Trophoblast cell (in vitro differentiated cells and primary cell): ENCODE data around the gene CARD9.
"Not testable (repeated sequence)": the region's sequence is repeated elsewhere in the genome, so short reads cannot be mapped to it uniquely, and the experiment has no call there.

Experiments
- DNase-seq, 2 donors: peaks; one replicate each; pipeline ENCODE4 v3.0.0-alpha.2; 2016
- H2AFZ ChIP-seq: 2 replicates; pipeline ENCODE4 v1.6.1; 2013; ENCODE audit warnings: low read length, moderate library complexity, mild to moderate bottlenecking; ENCODE audit not compliant: insufficient read depth, poor library complexity
- H2AK5ac ChIP-seq: 2 replicates; pipeline ENCODE4 v1.6.1; 2013; ENCODE audit warnings: mild to moderate bottlenecking, low read length
- H2BK120ac ChIP-seq: 2 replicates; pipeline ENCODE4 v1.6.1; 2013; ENCODE audit warnings: low read length, mild to moderate bottlenecking, moderate library complexity; ENCODE audit not compliant: insufficient read depth, poor library complexity
- H2BK12ac ChIP-seq: 2 replicates; pipeline ENCODE4 v1.6.1; 2013; ENCODE audit warnings: mild to moderate bottlenecking, low read length, moderate library complexity
- H2BK5ac ChIP-seq: 2 replicates; pipeline ENCODE4 v1.6.1; 2013; ENCODE audit warnings: low read length, low read depth, moderate library complexity, mild to moderate bottlenecking; ENCODE audit not compliant: poor library complexity
- H3K14ac ChIP-seq: 2 replicates; pipeline ENCODE4 v1.6.1; 2013; ENCODE audit warnings: mild to moderate bottlenecking, low read length
- H3K18ac ChIP-seq: 2 replicates; pipeline ENCODE4 v1.6.1; 2013; ENCODE audit warnings: mild to moderate bottlenecking, low read length
- H3K23ac ChIP-seq: 2 replicates; pipeline ENCODE4 v1.6.1; 2013; ENCODE audit warnings: low read length
- H3K27ac ChIP-seq: 2 replicates; pipeline ENCODE4 v1.5.1; 2013; ENCODE audit warnings: low read depth, mild to moderate bottlenecking, inconsistent platforms, low read length, moderate library complexity
- H3K27me3 ChIP-seq: 2 replicates; pipeline ENCODE4 v1.6.1; 2013; ENCODE audit warnings: inconsistent platforms, mild to moderate bottlenecking, low read length, moderate library complexity; ENCODE audit not compliant: insufficient read depth
- H3K36me3 ChIP-seq, 2 experiments: 1 replicate in 1 of 2; 2 replicates in 1 of 2; pipeline ENCODE4 v1.6.1; 2013; ENCODE audit warnings: low read length in 2 of 2, mild to moderate bottlenecking in 2 of 2, moderate library complexity in 1 of 2; ENCODE audit not compliant: insufficient read depth in 2 of 2, control insufficient read depth in 1 of 2
- H3K4ac ChIP-seq: 2 replicates; pipeline ENCODE4 v1.6.1; 2013; ENCODE audit warnings: low read depth, mild to moderate bottlenecking, low read length, moderate library complexity
- H3K4me1 ChIP-seq, 2 experiments: 1 replicate in 1 of 2; 2 replicates in 1 of 2; pipeline ENCODE4 v1.6.1; 2013; ENCODE audit warnings: low read length in 2 of 2, mild to moderate bottlenecking in 2 of 2, moderate library complexity in 1 of 2; ENCODE audit not compliant: insufficient read depth in 2 of 2, control insufficient read depth in 1 of 2
- H3K4me2 ChIP-seq: 2 replicates; pipeline ENCODE4 v1.6.1; 2013; ENCODE audit warnings: inconsistent platforms, mild to moderate bottlenecking, low read length, moderate library complexity
- H3K4me3 ChIP-seq: 2 replicates; pipeline ENCODE4 v1.5.1; 2013; ENCODE audit warnings: mild to moderate bottlenecking, low read depth, low read length, inconsistent platforms
- H3K79me1 ChIP-seq: one replicate; pipeline ENCODE4 v1.6.1; 2013; ENCODE audit warnings: low read length
- H3K79me2 ChIP-seq: 2 replicates; pipeline ENCODE4 v1.6.1; 2013; ENCODE audit warnings: low read length, mild to moderate bottlenecking; ENCODE audit not compliant: control insufficient read depth, insufficient read depth, poor library complexity
- H3K9ac ChIP-seq: 2 replicates; pipeline ENCODE4 v1.6.1; 2013; ENCODE audit warnings: mild to moderate bottlenecking, low read length
- H3K9me3 ChIP-seq: 2 replicates; pipeline ENCODE4 v1.6.1; 2013; ENCODE audit warnings: low read depth, mild to moderate bottlenecking, control low read depth, inconsistent platforms, low read length; ENCODE audit not compliant: insufficient read depth
- H4K12ac ChIP-seq: 2 replicates; pipeline ENCODE4 v1.6.1; 2013; ENCODE audit warnings: low read depth, mild to moderate bottlenecking, low read length, moderate library complexity
- H4K8ac ChIP-seq: 2 replicates; pipeline ENCODE4 v1.6.1; 2013; ENCODE audit warnings: low read depth, mild to moderate bottlenecking, low read length, moderate library complexity
- H4K91ac ChIP-seq: one replicate; pipeline ENCODE4 v1.6.1; 2013; ENCODE audit warnings: low read depth, mild to moderate bottlenecking, low read length, moderate library complexity
- WGBS: extraction: QIAGEN DNeasy Blood & Tissue Kit; methylation state at CpG from one replicate; pipeline ENCODE4 v1.1.7; 2013; ENCODE audit warnings: missing lambda C conversion rate; ENCODE audit not compliant: insufficient read length, insufficient coverage; ENCODE audit errors: extremely low coverage; 5-methylcytosine and 5-hydroxymethylcytosine counted together

CARD9 gene

DNA sequence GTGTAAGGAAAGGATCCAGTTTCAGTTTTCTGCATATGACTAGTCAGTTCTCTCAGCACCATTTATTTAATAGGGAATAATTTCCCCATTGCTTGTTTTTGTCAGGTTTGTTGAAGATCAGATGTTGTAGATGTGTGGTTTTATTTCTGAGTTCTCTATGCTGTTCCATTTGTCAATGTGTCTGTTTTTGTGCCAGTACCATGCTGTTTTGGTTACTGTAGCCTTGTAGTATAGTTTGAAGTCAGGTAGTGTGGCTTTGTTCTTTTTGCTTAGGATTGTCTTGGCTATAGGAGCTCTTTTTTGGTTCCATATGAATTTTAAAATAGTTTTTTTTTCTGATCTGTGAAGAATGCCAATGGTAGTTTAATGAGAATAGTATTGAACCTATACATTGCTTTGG is 52.5 kb downstream of the CARD9 start:
- H3K14ac ChIP-seq, H2AK5ac ChIP-seq, H2BK120ac ChIP-seq, H3K4me2 ChIP-seq, H3K23ac ChIP-seq, H3K9me3 ChIP-seq, H3K79me1 ChIP-seq, H3K27me3 ChIP-seq, H3K9ac ChIP-seq, H3K18ac ChIP-seq, H4K91ac ChIP-seq, H3K27ac ChIP-seq, H3K36me3 ChIP-seq, H4K8ac ChIP-seq, H4K12ac ChIP-seq, H3K79me2 ChIP-seq, H3K4me3 ChIP-seq, DNase-seq, H2AFZ ChIP-seq, H3K4me1 ChIP-seq, H2BK12ac ChIP-seq, H2BK5ac ChIP-seq, H3K4ac ChIP-seq: not testable (repeated sequence)

- H3K79me2 ChIP-seq, H2AFZ ChIP-seq, H2BK120ac ChIP-seq, H3K9ac ChIP-seq, H3K36me3 ChIP-seq, H3K4me2 ChIP-seq, H4K91ac ChIP-seq, H3K79me1 ChIP-seq, H3K18ac ChIP-seq, H3K4me3 ChIP-seq, H3K4me1 ChIP-seq, H3K14ac ChIP-seq, H4K12ac ChIP-seq, H2BK12ac ChIP-seq, H3K23ac ChIP-seq, H4K8ac ChIP-seq, H3K4ac ChIP-seq, H3K27ac ChIP-seq, H2AK5ac ChIP-seq, H3K27me3 ChIP-seq, DNase-seq, H2BK5ac ChIP-seq: not testable (repeated sequence)
- WGBS = no CpG with 5 or more reads among the region's 3 CpGs
- H3K9me3 ChIP-seq = peaks cover 15% of the 10 kb centered on the region
These were observed 53.5 kb downstream of the CARD9 start for GRCh38 chr9:136319955-136320354.

- H3K9me3 ChIP-seq = peaks cover 16% of the 10 kb centered on the region
- H3K79me1 ChIP-seq, H2BK12ac ChIP-seq, H3K79me2 ChIP-seq, H3K4me2 ChIP-seq, H3K18ac ChIP-seq, H3K4ac ChIP-seq, H2BK120ac ChIP-seq, H4K12ac ChIP-seq, H2BK5ac ChIP-seq, H3K36me3 ChIP-seq, H3K23ac ChIP-seq, H3K4me3 ChIP-seq, H3K4me1 ChIP-seq, H4K8ac ChIP-seq, H3K9ac ChIP-seq, H3K14ac ChIP-seq, H2AFZ ChIP-seq, DNase-seq, H3K27ac ChIP-seq, H4K91ac ChIP-seq, H2AK5ac ChIP-seq, H3K27me3 ChIP-seq: not testable (repeated sequence)
- no CpG with 5 or more reads among the region's 14 CpGs for WGBS
These were observed 54.2 kb downstream of the CARD9 start for GRCh38 chr9:136319244-136319643.

DNA sequence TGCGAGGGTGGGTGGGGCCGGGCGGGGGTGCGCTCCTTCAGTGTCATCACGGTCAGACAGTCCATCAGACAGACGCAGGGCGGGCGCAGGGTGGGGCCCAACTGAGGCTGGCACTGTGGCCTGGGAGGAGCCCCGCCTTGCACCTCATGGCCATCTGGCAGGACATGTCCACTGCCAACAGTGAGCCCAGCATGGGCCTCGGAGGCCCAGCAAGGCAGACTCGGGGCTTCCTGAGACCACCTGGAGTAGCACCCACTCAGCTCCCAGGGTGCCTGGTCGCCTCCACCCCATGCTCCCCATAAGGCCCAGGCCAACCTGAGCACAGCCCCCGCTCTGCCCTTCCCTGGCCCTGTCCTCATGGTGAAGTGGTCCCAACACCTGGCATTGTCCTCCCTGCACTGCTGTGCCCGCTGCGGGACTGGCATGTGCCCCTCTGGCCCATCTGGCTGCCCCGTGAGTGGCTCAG is 54.7 kb downstream of the CARD9 start:
- Histone ChIP-seq H3K79me2 (no peaks in the 10 kb centered on the region), H4K8ac (no peak overlapping the region), H3K9me3 (peaks cover 16% of the 10 kb centered on the region), H3K4me2 (no peak overlapping the region), H3K4me1 (no peaks in the 10 kb centered on the region), H3K9ac (no peak overlapping the region), H4K91ac (no peak overlapping the region), H3K36me3 (no peaks in the 10 kb centered on the region), H2BK120ac (no peak overlapping the region), H3K18ac (no peak overlapping the region), H2BK12ac (no peak overlapping the region), H3K27ac (no peak overlapping the region), H3K4me3 (no peak overlapping the region), H2BK5ac (no peak overlapping the region), H3K23ac (no peak overlapping the region), H4K12ac (no peak overlapping the region), H3K79me1 (peaks cover 1% of the 10 kb centered on the region), H2AK5ac (no peak overlapping the region), H2AFZ (no peak overlapping the region), H3K14ac (no peak overlapping the region), H3K27me3 (no peaks in the 10 kb centered on the region), H3K4ac (no peak overlapping the region)
- WGBS = no CpG with 5 or more reads among the region's 16 CpGs
- no peak for DNase-seq
